IPS-20b (cell line): ENCODE data around the gene SYNM.
"Not testable (repeated sequence)": the region's sequence is repeated elsewhere in the genome, so short reads cannot be mapped to it uniquely, and the experiment has no call there.

ENCODE experiments used
- H3K27ac ChIP-seq: one replicate; pipeline ENCODE4 v1.5.1; 2013; ENCODE audit warnings: low read length
- H3K27me3 ChIP-seq: 2 replicates; pipeline ENCODE4 v1.6.1; 2013; ENCODE audit warnings: mild to moderate bottlenecking, low read length, inconsistent platforms; ENCODE audit not compliant: insufficient read depth
- H3K36me3 ChIP-seq: 2 replicates; pipeline ENCODE4 v1.6.1; 2013; ENCODE audit warnings: low read depth, mild to moderate bottlenecking, inconsistent platforms, low read length, moderate library complexity; ENCODE audit not compliant: insufficient read depth
- H3K4me1 ChIP-seq: 2 replicates; pipeline ENCODE4 v1.6.1; 2013; ENCODE audit warnings: mild to moderate bottlenecking, control low read depth, inconsistent platforms, low read length, moderate library complexity; ENCODE audit not compliant: insufficient read depth
- H3K4me3 ChIP-seq: 2 replicates; pipeline ENCODE4 v1.5.1; 2013; ENCODE audit warnings: mild to moderate bottlenecking, low read length, inconsistent platforms
- H3K9ac ChIP-seq: 2 replicates; pipeline ENCODE4 v1.6.1; 2013; ENCODE audit warnings: low read depth, mild to moderate bottlenecking, inconsistent platforms, low read length, moderate library complexity
- H3K9me3 ChIP-seq: 2 replicates; pipeline ENCODE4 v1.6.1; 2013; ENCODE audit warnings: mild to moderate bottlenecking, low read depth, low read length, inconsistent platforms; ENCODE audit not compliant: insufficient read depth

The SYNM gene

DNA sequence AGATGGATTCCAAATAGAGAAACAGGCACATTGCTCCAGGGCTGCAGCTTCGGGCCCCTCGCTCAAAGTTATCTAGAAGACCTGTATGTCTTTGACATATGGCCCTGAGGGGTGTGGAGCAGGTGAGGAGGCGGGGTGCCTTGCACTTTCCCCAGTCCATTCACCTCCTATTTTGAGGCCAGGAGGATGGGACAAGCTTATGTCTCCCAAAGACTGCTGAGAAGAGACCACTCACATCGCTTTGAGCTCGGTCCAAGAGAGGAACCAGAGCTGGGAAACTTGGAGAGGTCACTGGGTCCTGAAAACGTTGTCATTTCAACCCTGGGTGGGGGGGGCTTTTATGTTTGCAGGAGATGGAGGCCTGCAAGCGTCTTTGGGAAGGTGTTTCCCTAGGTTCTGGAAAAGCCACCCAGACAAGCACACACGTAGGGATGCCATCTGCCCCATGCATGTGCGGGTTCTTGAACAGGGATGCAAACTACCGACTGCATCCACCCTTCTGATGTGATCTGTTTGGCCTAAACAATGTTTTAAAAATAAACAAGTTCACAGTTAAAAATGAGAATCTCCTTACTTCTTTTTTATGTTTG, 33.7 kb upstream of the SYNM start:
- no peaks in the 10 kb centered on the region for H3K36me3 ChIP-seq
- 0 out of 2 replicates have a peak, but pooled peaks cover 5% of the 10 kb centered on the region for H3K4me1 ChIP-seq
- H3K4me3 ChIP-seq = no peak overlapping the region
- no peaks in the 10 kb centered on the region for H3K27me3 ChIP-seq
- no peaks in the 10 kb centered on the region for H3K9me3 ChIP-seq
- no peak overlapping the region for H3K9ac ChIP-seq
- H3K27ac ChIP-seq = no peak overlapping the region

DNA sequence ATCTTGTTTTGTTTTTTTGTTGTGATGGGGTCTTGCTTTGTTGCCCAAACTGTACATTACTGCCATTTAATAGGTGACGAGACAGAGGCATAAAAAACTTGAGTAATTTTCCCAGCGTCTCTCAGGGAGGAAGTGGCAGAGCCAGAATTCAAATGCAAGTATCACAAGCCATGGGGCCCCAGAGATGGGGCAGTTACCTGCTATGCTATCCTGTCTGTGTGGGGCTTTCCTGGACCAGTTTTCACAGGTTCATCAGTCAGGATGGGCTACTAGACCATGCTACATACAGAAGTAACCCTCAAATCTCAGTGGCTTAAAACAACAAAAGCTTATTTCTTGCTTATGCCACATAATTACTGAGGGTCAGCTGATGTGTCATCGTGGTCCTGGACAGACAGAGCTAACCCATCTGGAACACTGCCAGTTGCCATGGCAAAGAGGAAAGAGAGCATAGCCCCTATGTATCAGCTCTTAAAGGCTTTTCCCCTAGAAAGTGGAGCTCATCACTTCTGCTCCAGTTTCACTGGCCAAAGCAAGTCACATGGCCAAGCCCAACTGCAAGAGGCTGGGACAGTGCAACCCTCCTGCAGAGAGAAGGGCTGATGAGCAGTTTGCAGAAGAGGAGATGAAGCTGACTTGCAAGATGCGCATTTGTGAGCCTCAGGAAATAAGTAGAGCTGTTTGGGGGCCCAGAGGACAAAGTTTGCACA, 31.7 kb upstream of the SYNM start:
- Histone ChIP-seq H3K4me3 (no peak overlapping the region), H3K9me3 (no peaks in the 10 kb centered on the region), H3K9ac (no peak overlapping the region), H3K27ac (no peak overlapping the region), H3K4me1 (0 out of 2 replicates have a peak, but pooled peaks cover 5% of the 10 kb centered on the region), H3K36me3 (no peaks in the 10 kb centered on the region), H3K27me3 (no peaks in the 10 kb centered on the region)

DNA sequence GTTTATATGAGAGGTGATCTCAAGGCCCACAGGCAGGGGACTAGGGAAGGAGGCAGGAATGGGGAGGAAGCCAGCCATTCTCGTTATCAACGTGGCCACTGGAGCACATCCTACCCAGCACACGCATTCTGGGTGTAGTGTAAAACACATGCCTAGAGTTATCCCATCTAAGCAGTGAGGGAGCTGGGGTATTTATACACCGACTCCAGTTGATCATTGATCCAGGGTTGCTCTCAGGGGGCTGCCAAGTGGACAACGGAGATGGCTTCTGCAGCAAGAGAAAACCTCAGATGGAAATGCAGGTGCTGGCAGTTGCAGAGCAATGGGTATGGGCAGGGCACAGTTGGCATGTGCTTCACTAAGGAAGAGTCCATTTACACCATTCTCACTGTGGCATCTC, 30.4 kb upstream of the SYNM start:
- Histone ChIP-seq H3K9me3 (no peaks in the 10 kb centered on the region), H3K9ac (no peak overlapping the region), H3K4me1 (0 out of 2 replicates have a peak, but pooled peaks cover 5% of the 10 kb centered on the region), H3K27me3 (no peaks in the 10 kb centered on the region), H3K36me3 (no peaks in the 10 kb centered on the region), H3K4me3 (no peak overlapping the region), H3K27ac (no peak overlapping the region)

DNA sequence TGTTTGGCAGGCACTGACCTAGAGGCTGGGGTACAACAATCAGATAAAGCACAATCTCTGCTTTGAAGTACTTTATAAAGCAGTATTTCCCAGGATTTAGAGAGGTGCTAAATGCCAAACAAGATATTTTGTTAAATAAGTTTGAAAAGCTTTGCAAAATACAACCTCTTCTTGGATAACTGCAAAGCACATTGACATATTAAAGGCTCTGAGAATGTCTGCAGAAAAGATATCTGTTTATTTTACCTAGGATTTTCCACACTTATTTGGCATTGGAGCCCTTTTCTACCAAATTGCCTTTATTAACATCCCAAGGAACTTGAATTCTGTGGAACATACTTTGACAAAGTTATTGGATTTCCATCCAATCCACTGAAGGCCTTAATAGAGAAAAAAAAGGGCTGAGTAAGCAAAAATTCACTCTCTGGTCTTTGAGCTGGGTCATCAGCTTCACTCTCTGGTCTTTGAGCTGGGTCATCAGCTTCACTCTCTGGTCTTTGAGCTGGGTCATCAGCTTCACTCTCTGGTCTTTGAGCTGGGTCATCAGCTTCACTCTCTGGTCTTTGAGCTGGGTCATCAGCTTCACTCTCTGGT, 29.7 kb upstream of the SYNM start:
- not testable (repeated sequence) for H3K9ac ChIP-seq, H3K9me3 ChIP-seq, H3K27ac ChIP-seq, H3K4me3 ChIP-seq, H3K27me3 ChIP-seq, H3K4me1 ChIP-seq, H3K36me3 ChIP-seq

DNA sequence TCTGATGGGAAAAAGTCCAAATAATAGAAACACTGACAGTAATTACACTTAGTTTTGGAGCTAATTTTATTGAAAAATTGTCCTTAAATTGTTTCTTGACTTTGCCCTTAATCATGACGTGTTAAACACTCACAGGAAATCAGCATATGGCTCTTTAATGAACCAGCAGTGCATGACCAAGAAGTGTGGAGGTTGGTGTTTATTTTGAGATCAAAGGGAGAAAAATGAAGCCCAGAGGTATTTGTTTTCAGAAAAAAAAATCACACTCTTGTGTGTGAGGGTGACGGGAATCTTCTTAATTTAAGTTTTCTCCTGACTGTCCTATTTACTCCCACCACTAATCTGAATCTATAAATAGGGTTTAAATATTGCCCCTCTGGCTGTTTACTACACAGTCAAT, 28.8 kb upstream of the SYNM start:
- Histone ChIP-seq H3K4me3 (peak overlapping the region; percentile 55; the same call in 1 of the 2 replicates), H3K27ac (no peak overlapping the region), H3K36me3 (no peaks in the 10 kb centered on the region), H3K9me3 (no peaks in the 10 kb centered on the region), H3K27me3 (no peaks in the 10 kb centered on the region), H3K9ac (peak overlapping the region; percentile 13; the same call in 1 of the 2 replicates), H3K4me1 (0 out of 2 replicates have a peak, but pooled peaks cover 5% of the 10 kb centered on the region)

DNA sequence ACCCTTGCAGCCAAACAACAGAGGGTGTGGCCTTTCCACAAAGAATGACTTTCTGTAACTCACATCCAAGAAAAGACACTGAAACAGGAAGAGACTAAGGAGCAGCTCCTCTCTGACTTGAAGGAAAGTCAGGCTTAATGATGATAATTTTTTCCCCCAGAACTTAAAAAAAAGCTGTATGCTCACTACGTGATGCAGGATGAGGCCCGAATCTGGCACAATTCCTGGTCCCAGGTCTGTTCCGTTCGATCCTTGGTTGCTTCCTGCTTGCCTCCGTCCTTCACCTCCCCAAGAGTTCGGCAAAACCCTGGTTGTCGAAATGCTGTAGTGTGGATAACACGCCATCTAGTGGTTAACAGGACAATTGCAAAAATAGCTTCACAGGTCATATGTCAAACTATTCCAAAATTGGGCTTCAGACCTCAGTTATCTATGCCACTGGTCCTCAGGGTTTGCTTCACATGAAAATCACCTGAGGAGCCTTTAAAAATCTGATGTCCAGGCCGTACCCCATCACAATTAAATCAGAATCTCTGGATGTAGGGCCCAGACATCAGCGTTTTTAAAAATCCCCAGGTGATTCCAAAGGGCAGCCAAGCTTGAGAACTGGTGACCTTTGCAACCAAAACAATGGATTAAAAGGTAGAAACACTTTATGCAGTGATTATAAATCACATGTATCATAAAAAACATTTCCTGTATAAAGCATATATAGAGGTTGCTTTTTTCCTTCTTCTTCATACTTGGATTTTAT, 28.1 kb upstream of the SYNM start:
- peak overlapping the region; percentile 13; the same call in 1 of the 2 replicates for H3K9ac ChIP-seq

DNA sequence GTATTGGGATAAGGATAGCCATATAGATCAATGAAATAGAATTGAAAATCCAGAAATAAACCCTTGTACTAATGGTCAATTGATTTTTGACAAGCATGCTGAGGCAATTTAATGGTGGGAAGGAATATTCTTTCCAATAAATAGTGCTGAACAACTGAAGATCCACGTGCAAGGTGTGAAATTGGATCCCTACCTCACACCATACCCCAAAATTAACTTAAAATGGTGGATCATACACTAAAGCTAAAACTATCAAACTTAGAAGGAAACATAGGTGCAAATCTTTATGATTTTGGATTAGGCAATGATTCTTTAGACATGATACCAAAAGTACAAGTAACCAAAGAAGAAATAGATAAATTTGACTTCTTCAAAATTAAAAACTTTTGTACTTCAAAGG, 22.1 kb upstream of the SYNM start:
- Histone ChIP-seq H3K4me3 (no peak overlapping the region), H3K27me3 (no peaks in the 10 kb centered on the region), H3K9ac (no peak overlapping the region), H3K36me3 (no peaks in the 10 kb centered on the region), H3K4me1 (no peaks in the 10 kb centered on the region), H3K9me3 (peaks cover 5% of the 10 kb centered on the region; the same call in 1 of the 2 replicates), H3K27ac (no peak overlapping the region)

More for the DNA sequence above, 28.1 kb upstream of the SYNM start:
- Histone ChIP-seq H3K4me3 (peak overlapping the region; percentile 55), H3K4me1 (0 out of 2 replicates have a peak, but pooled peaks cover 5% of the 10 kb centered on the region), H3K36me3 (no peaks in the 10 kb centered on the region), H3K27me3 (no peaks in the 10 kb centered on the region), H3K9me3 (no peaks in the 10 kb centered on the region), H3K27ac (no peak overlapping the region)

DNA sequence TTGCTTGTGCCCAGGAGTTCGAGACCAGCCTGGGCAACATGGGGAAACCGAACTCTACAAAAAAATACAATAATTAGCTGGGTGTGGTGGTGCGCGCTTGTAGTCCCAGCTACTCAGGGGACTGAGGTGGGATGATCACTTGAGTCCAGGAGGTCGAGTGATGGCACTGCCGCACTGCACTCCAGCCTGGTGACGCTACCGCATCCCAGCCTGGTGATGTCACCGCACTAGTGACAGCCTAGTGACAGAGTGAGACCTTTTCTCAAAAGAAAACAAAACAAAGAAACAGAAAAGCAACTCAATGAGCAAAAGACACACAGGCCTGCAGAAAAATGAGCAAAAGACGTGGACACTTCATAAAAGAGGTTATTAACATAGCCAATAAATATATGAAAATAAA, 19.9 kb upstream of the SYNM start:
- H3K9me3 ChIP-seq = peaks cover 5% of the 10 kb centered on the region; the same call in 1 of the 2 replicates
- H3K4me3 ChIP-seq = no peak overlapping the region
- H3K36me3 ChIP-seq = no peaks in the 10 kb centered on the region
- no peak overlapping the region for H3K27ac ChIP-seq
- no peak overlapping the region for H3K9ac ChIP-seq
- H3K27me3 ChIP-seq = no peaks in the 10 kb centered on the region
- peaks cover 2% of the 10 kb centered on the region; the same call in 1 of the 2 replicates for H3K4me1 ChIP-seq

DNA sequence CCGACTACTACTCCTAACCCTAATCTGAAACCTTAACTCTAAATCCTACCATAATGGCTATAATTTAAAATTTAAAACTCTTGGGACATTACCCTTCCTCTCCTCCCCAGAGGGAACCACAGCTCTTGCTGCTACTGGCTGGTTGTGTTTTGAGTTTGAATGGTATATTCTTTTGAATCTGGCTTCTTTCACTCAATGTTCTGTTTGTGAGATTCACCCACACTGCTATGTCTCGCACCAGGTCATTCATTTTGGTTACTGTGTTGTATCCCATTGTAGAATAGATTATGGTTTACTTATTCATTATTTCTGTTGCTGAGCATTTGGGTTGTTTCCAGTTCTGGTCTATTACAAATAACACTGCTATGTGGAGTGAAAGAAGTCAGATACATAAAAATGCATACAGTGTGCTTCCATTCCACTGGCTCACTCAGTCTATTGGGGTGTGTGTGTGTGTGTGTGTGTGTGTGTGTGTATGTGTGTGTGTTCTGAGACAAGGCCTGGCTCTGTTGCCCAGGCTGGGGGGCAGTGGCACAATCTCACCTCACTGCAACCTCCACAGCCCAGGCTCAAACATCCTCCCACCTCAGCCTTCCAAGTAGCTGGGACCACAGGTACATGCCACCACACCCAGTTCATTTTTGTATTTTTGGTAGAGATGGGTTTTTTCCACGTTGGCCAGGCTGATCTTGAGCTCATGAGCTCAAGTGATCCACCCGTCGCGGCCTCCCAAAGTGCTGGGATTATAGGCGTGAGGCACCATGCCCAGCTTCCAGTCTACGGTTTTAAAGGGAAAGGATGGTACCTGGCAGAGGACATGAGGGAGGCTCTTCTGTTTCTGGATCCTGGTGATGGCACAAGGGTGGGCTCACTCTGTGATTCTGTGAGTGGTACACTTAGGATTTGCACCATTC, 19.2 kb upstream of the SYNM start:
- H3K27me3 ChIP-seq = no peaks in the 10 kb centered on the region
- no peaks in the 10 kb centered on the region for H3K36me3 ChIP-seq

DNA sequence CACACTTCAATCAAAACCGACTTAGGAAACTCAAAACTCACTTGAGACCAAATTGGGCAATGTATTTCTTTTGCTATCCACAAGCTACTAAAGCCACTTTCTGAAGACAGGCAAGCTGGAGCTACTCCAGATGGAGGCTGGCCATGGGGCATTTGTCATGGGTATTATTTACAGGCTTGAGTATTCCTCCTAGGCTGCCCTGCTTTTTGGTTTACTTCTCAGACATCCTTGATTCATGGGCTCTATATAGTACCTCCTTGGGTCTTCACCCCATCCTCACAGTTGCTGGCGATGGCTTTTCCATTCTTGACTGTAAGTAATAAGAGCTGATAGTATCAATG, 18.6 kb upstream of the SYNM start:
- Histone ChIP-seq H3K4me1 (peaks cover 6% of the 10 kb centered on the region; the same call in 1 of the 2 replicates), H3K4me3 (no peak overlapping the region), H3K27me3 (no peaks in the 10 kb centered on the region), H3K27ac (no peak overlapping the region), H3K9ac (no peak overlapping the region), H3K9me3 (peaks cover 5% of the 10 kb centered on the region; the same call in 1 of the 2 replicates), H3K36me3 (no peaks in the 10 kb centered on the region)

More for the DNA sequence above, 19.2 kb upstream of the SYNM start:
- Histone ChIP-seq H3K27ac (no peak overlapping the region), H3K9me3 (peaks cover 5% of the 10 kb centered on the region; the same call in 1 of the 2 replicates), H3K9ac (no peak overlapping the region), H3K4me1 (peaks cover 6% of the 10 kb centered on the region; the same call in 1 of the 2 replicates), H3K4me3 (no peak overlapping the region)
